ENCODE measurements around the gene KRTAP1-4.

GRCh38 chr17:41052566-41052965, 22.6 kb upstream of the KRTAP1-4 start:
- TF ChIP-seq CTCF (IDR thresholded peaks at IDR 0.05; ENCODE audit: extremely low read depth in 1 of 2, insufficient read depth in 1 of 2, low read depth in 1 of 2, low read length in 2 of 2) (no peak), POLR2A (IDR thresholded peaks at IDR 0.05; ENCODE audit: low read depth, low read length) (no peak), EZH2 (IDR thresholded peaks at IDR 0.05; ENCODE audit: borderline replicate concordance, low read depth, low read length, severe bottlenecking) (no peak)

Measured in endothelial cell of umbilical vein (primary cell).